AG20443 (cell line): Measurements from ENCODE around the gene OTUD5.

ENCODE experiments used
- DNase-seq: peaks from one replicate; pipeline ENCODE4 v3.0.0; 2012; ENCODE audit warnings: low spot score, mixed read lengths

The OTUD5 gene

GRCh38 chrX:48937054-48937907 lies 20.1 kb downstream of the OTUD5 start:
- DNase-seq = no peak

- DNase-seq = no peak
Observed at GRCh38 chrX:48936429-48937053, 20.9 kb downstream of the OTUD5 start.

- DNase-seq = no peak
Observed at GRCh38 chrX:48935301-48935670, 22.1 kb downstream of the OTUD5 start.

GRCh38 chrX:48934581-48935300 lies 22.7 kb downstream of the OTUD5 start:
- no peak for DNase-seq

GRCh38 chrX:48933757-48934156 lies 23.6 kb downstream of the OTUD5 start:
- no peak for DNase-seq

- DNase-seq = no peak
Observed at GRCh38 chrX:48927736-48928382, 29.5 kb downstream of the OTUD5 start.

- no peak for DNase-seq
Observed at GRCh38 chrX:48927123-48927522, 30.3 kb downstream of the OTUD5 start.

GRCh38 chrX:48924270-48924669 lies 33.1 kb downstream of the OTUD5 start:
- no peak for DNase-seq

- no peak for DNase-seq
Observed at GRCh38 chrX:48923771-48924170, 33.6 kb downstream of the OTUD5 start.

GRCh38 chrX:48920718-48921104 lies 36.7 kb downstream of the OTUD5 start:
- no peak for DNase-seq

- no peak for DNase-seq
Observed at GRCh38 chrX:48919947-48920717, 37.3 kb downstream of the OTUD5 start.

- DNase-seq = no peak
Observed at GRCh38 chrX:48919360-48919841, 38.0 kb downstream of the OTUD5 start.

- peak; percentile 73 for DNase-seq
Observed at GRCh38 chrX:48918643-48919340, 38.6 kb downstream of the OTUD5 start, which contains the start of gene PIM2. Gene PIM2, minus strand, starts transcription at chrX:48919024. Its CDS starts 190 bp downstream, at chrX:48918834.

- DNase-seq = no peak
Observed at GRCh38 chrX:48918301-48918642, 39.1 kb downstream of the OTUD5 start.

GRCh38 chrX:48917139-48918001 lies 40.0 kb downstream of the OTUD5 start:
- DNase-seq = peak; percentile 95

GRCh38 chrX:48914593-48915493 lies 42.6 kb downstream of the OTUD5 start:
- DNase-seq = no peak

- DNase-seq = no peak
Observed at GRCh38 chrX:48913605-48914366, 43.6 kb downstream of the OTUD5 start.
